A549 treated with dexamethasone at 1 μM for 4 hours (cell line): Measurements from ENCODE around the gene SERPINB8. TPM values are rescaled to one million over a fixed set of nuclear protein-coding genes. Genes with fewer than 3 reads are reported as not detected.

ENCODE experiments used
- total RNA-seq: library from RNA; stranded (reverse); fragments of 200-300 nt; extraction: Qiagen RNA extraction; gene quantifications from 5 replicates; pipeline ENCODE4 v1.2.3, GENCODE V29; 2022

The SERPINB8 gene, protein sequence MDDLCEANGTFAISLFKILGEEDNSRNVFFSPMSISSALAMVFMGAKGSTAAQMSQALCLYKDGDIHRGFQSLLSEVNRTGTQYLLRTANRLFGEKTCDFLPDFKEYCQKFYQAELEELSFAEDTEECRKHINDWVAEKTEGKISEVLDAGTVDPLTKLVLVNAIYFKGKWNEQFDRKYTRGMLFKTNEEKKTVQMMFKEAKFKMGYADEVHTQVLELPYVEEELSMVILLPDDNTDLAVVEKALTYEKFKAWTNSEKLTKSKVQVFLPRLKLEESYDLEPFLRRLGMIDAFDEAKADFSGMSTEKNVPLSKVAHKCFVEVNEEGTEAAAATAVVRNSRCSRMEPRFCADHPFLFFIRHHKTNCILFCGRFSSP
- 8.3 to 10.7 TPM (median 9.5 TPM) in 5 replicates for total RNA-seq

DNA sequence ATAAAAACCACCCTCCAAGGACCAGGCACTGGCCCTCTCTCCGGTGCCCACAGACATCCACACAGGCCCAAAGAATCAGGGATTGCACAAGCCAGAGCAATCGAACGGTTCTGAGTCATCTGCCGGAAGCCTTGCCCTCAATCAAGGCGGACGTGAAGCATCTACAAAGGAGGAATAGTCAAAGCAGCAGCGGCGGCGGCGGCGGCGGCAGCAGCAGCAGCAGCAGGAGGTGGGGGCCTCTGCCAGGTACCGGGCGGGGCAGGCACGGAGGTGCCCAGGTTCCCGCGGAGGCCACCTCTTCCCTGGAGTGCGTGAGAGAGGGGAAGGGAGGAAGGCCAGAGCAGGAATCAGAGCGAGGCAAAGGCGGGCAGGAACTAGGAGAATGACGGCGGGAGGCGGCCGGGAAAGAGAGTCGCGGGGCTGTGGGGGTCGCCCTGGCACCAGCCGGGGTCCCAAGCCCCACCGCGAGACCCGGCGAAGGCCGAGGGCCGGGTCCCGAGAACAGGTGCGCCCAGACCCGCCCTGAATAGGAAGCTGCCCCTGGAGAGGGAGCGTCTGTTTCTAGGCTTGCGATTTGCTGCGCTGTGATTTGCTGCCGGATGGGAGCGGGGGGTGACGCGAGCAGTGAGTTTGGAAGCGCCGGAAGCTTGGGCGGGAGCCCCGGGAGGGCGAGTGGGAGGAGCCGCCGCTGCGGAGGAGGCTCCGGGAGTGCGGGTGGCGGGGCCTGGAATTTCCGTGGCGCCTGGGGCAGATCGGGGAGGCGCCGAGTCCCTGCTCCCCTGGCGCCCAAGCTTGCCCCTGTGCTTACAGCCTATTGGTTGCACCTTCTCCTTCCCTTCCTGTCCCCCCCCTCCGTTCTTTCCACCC is at the start of gene SERPINB8:
SERPINB8 (plus strand) TSS at position 140 of the 867 bp plus-strand sequence. CDS start 8,228 bp downstream, outside the sequence.

DNA sequence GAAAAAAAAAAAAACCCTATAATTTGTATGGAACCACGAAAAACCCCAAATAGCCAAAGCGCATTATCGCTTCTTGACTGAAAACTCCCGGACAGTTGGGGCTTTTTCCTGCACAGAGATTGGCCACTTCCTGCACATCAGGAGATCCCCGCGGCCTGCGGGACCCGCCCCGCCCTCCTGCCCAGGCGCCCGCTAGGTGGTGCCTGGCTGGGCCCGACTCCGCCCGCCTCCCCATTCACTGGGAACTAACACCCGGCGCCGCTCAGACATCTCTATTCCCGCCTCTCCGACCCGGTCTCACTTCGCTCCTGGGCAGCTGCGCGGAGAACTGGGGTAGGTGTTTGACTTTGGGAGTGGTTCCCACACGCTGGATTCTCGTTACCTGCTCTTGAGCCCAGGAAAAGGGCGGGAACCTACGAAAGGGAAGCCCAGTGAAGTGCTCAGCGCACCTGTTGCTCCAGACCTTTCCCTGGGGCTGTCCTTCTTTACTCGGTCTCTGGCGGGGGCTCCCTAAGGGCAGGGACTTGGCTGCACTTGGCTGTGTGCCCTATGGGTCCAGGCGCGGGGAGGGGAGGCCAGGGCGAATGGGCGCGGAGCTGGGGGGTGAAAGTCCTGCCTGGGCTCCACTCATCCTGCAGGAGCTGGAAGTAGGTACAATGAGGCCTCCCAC is 20.7 kb upstream of the SERPINB8 start, which contains the start of gene HMSD:
HMSD (plus strand) TSS at position 234 of the 670 bp plus-strand sequence. CDS start 4,155 bp downstream, outside the sequence.

Other genes with a start within 250 kb of the SERPINB8 start
- 1.5 to 2.3 TPM (median 2.0 TPM) in 5 replicates for gene SERPINB7, start 194.7 kb upstream of the SERPINB8 start, total RNA-seq
- gene SERPINB2, start 82.4 kb upstream of the SERPINB8 start, total RNA-seq = 0.06 to 0.11 TPM (median 0.07 TPM) in 3 of 5 replicates, not detected in the others
- gene SERPINB10, start 62.1 kb upstream of the SERPINB8 start, total RNA-seq = not detected in 5 replicates
- 0.03 to 1.2 TPM (median 0.67 TPM) in 3 of 5 replicates, not detected in the others for gene HMSD, start 20.8 kb upstream of the SERPINB8 start, total RNA-seq
- gene LINC00305, start 179.0 kb downstream of the SERPINB8 start, total RNA-seq = not detected in 5 replicates